HG03108 (cell line): ENCODE results near the gene EFCAB14.
"Not testable (repeated sequence)": the region's sequence is repeated elsewhere in the genome, so short reads cannot be mapped to it uniquely, and the experiment has no call there.

ENCODE experiments used
- ATAC-seq: cut with Tn5 transposase; IDR thresholded peaks from one replicate; pipeline ENCODE4 v1.9.1; 2021; ENCODE audit warnings: moderate library complexity; ENCODE audit not compliant: unreplicated experiment

Gene EFCAB14

GRCh38 chr1:46718727-46719622, at the start of gene EFCAB14:
Gene EFCAB14 (minus strand): TSS chr1:46719114. CDS start chr1:46718087, 1,027 bp downstream.
- ATAC-seq, result peak; percentile 98

GRCh38 chr1:46768445-46768844, 49.5 kb upstream of the EFCAB14 start:
- ATAC-seq, result no peak

- ATAC-seq, result no peak
Measured at GRCh38 chr1:46767649-46768282, 48.9 kb upstream of the EFCAB14 start.

GRCh38 chr1:46764402-46764801, 45.5 kb upstream of the EFCAB14 start:
- no peak for ATAC-seq

GRCh38 chr1:46761740-46762139, 42.8 kb upstream of the EFCAB14 start:
- no peak for ATAC-seq

- no peak for ATAC-seq
Measured at GRCh38 chr1:46760558-46761166, 41.7 kb upstream of the EFCAB14 start.

- no peak for ATAC-seq
Measured at GRCh38 chr1:46757956-46758528, 39.1 kb upstream of the EFCAB14 start.

- ATAC-seq, result no peak
Measured at GRCh38 chr1:46757247-46757955, 38.5 kb upstream of the EFCAB14 start.

- ATAC-seq, result no peak
Measured at GRCh38 chr1:46755121-46755520, 36.2 kb upstream of the EFCAB14 start.

- ATAC-seq, result not testable (repeated sequence)
Measured at GRCh38 chr1:46754707-46755106, 35.8 kb upstream of the EFCAB14 start.

- ATAC-seq, result no peak
Measured at GRCh38 chr1:46753985-46754384, 35.1 kb upstream of the EFCAB14 start.

GRCh38 chr1:46749921-46750404, 31.0 kb upstream of the EFCAB14 start:
- no peak for ATAC-seq

- no peak for ATAC-seq
Measured at GRCh38 chr1:46749404-46749803, 30.5 kb upstream of the EFCAB14 start.

GRCh38 chr1:46747683-46748288, 28.9 kb upstream of the EFCAB14 start:
- ATAC-seq, result no peak

GRCh38 chr1:46742069-46742468, 23.2 kb upstream of the EFCAB14 start:
- no peak for ATAC-seq

GRCh38 chr1:46735708-46736324, 16.9 kb upstream of the EFCAB14 start:
- ATAC-seq, result no peak

- ATAC-seq, result not testable (repeated sequence)
Measured at GRCh38 chr1:46728327-46728873, 9.5 kb upstream of the EFCAB14 start.

GRCh38 chr1:46725736-46726108, 6.8 kb upstream of the EFCAB14 start:
- ATAC-seq, result no peak

GRCh38 chr1:46724991-46725735, 6.2 kb upstream of the EFCAB14 start:
- ATAC-seq, result no peak
